HG03103 (cell line): ENCODE data around the gene PMIS2.

Experiments
- ATAC-seq: cut with Tn5 transposase; IDR thresholded peaks from one replicate; pipeline ENCODE4 v1.9.1; 2021; ENCODE audit warnings: low read depth; ENCODE audit not compliant: unreplicated experiment

The PMIS2 gene

DNA sequence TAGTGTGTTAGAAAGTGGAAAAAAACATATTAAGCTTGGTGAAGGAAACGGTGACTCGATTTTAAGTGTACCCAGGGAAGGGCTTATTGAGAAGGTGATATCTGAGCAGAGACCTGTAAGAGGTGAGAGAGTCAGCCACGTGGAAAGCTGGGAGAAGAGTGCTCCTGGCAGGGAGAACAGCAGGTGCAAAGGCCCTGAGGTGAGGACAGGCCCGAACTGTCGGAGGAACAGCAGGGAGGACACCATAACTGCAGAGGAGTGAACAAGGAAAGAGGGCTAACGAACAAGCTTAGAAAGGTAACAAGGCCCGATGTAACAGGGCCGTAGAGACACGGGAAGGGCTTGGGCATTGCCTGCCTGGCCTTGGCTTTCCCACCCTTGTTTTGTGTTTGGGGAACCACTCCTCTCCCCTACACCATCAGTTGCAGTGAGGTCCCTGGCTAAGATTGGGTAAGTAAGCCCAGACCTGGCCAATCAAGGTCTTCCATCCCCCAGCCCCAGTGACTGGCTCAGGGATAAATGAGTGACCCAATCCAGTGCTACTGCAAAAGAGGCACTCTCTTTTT is 29.9 kb upstream of the PMIS2 start:
- no peak for ATAC-seq

DNA sequence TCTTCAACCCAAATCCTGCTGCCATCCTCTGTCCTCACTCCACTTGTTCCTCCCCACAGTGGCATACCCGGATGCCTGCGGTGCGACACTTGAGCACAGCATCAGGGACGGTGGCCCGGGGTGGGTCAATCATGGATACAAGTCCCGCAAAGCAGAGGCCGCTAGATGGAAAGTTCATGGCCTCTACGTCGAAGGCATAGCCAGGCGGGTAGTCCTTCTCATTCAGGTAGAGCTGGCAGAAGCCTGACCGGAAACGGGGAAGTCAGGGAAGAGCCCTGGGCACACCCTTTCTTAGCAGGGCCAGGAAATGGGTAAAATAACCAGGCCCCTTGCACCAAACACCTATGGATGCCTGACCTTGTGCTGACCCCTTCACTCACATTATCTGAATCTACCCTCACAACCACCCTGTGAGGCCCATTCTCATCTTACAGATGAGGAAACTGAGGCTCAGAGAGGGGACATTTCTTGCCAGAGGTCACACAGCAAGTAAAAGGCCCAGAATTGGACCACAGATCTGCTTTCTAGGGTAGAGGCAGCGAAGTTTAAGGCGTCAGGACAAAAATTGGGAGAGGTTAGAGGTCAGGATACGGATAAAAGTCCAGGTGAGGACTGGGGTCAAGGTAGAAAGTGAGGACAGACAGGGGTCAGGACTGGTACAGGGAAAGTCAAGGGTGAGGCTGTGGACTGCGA is 29.0 kb upstream of the PMIS2 start:
- ATAC-seq = no peak

DNA sequence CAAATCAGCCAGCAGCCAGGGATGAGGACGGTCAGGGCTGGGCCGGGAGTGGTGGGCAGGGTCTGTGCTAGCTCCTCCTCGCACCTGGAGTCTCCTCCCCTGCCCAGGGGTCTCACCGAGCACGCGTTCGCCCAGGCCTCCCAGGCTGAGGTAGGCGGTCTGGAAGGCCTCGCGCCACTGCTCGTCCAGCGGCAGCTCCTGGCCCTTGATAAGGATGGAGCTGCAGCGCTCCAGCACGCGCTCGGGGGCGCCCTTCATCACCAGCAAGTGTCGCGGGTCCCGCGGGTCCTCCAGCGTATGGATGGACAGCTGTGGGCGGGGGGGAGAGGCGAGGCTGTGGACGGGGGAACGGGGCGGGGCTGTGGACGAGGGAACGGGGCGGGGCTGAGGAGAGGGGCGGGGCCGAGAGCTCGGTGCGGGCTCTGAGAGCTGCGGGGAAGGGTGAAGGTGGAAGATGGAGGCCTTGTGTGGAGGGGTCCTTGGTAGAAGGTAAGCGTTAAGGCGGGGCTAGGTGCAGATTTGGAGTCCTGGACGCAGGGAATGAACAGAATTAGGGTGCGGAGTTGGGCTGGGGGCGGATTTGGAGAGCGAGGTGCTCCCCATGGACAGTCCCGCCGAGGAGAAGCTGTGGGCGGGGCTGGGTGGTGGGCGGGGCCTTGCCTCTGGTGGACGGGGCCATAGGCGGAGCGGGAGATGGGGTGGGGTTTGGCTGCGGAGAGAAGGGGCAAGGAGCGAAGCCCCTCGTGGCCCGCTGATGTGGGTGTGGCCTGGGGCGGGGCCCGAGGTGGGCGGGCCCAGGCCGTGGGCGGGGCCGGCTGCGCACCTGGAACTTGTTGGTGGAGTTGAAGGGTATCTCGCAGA is 28.2 kb upstream of the PMIS2 start:
- no peak for ATAC-seq

DNA sequence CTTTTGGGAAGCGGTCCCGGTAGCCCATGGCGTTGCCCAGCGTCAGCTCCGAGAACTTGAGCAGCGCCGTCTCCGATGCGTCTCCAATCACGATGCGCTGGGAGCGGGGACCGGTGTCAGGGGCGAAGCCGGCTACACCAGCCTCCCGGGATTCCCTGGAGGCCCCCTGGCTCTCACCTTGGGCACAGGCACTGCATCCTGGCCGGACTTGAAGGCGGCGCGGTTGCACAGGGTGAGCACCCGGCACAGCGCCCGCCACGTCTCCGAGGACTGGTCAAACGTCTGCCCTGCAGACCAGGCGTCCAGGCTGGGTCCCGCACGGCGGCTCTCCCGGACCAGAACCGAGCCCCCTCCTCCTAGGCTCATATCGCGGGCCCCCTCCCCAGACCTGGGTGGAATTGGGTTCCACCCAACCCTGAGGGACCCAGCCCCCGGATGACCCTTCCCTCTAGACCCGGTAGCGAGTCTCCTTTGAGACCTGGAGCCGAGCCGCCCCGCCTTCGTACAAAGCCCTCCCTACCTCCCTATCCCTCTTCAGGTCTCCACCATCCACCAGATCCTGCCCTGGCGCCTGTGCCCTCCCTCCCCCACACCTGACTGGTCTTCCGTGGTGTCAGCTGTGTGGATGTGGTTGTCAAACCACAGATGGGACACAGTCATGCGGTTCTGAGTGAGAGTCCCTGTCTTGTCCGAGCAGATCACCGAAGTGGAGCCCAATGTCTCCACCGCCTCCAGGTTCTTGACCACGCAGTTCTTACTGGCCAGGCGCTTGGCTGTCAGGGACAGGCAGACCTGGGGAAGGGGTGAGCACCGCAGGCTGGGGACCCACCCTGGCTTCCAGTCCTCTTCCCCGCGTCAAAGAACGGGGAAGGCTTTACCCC is 27.3 kb upstream of the PMIS2 start:
- no peak for ATAC-seq

DNA sequence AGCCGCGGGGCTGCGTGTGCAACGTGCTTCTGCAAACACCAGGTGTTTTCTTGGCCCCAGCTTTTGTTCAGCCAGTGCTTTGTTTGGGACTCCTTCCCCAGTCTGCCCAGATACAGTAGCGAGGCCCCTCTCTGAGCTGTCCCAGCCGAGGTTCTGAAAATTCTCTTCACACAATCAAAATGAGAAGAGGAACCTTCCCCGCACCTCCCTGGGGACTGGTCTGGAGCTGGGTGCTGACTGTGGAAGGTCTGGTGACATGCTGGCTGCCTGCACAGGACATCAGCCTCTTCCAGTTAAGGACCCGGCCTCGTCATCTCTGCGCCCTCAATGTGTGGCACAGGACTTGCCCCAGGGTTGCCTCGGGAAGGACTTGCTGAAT is 26.7 kb upstream of the PMIS2 start:
- ATAC-seq = no peak

DNA sequence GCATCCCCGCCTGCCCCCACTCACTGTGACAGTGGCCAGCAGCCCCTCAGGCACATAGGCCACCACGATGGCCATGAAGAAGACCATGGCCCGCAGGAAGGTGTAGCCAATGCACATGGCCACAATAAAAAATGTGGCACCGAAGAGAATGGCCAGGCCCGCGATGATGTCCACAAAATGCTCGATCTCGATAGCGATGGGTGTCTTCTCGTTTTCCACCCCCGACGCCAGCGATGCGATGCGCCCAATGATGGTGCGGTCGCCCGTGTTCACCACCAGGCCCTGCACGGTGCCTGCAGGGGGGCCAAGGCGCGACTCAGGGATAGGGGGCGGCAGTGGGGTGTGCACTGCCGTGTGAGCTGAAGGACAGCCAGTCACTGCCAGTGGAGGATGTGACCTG is 26.2 kb upstream of the PMIS2 start:
- no peak for ATAC-seq

DNA sequence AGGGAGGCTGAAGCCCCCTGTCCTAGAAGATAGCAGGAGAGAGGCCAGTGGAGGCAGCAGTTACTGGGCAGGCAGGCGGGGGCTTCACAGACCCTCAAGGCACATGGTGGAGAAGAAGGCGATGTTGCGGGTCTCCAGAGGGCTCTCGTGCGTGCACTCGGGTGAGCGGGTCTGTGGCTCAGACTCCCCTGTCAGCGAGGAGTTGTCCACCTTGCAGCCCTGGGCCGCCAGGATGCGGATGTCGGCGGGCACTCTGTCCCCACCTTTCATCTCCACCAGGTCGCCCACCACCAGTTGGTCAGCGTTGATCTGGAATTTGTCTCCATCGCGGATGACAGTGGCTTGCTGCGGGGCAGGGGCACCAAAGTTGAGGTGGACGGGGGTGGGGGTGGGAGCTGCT is 25.7 kb upstream of the PMIS2 start:
- no peak for ATAC-seq

DNA sequence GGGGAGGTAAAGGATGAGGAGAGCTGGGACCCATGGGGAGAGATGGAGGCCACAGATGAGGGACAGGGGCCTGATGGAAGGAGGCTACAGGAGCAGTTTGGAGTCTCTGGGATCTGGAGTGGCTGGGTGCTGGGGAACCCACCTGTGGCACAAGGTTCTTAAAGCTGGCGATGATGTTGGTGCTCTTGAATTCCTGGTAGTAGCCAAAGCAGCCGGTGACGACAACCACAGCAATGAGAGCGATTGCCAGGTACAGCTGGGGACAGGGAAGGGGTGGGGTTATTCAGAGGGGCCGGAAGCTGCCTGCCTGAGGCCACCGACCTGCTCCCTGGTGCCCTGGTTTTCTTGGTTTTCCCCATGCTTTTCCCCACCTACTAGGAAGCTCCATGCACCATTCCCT is 25.3 kb upstream of the PMIS2 start:
- no peak for ATAC-seq

DNA sequence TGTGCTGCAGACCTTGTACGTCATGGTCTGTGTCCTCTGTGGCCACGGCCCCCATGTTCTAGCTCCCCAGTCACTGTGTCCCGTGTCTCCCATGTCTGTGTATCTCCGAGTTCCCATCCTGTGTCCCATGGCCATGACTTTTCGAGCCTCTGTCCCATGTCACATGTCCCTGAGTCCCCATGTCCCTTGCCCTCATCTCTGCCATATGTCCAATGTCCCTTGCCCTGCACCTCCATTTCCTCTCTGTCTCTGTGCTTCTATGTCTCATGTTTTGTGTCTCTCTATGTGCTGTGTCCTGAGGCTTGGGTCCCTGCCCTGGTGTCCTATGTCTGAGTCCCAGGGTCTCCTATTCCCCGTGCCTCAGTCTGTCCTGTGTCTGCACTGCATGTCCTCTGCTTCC is 24.5 kb upstream of the PMIS2 start:
- no peak for ATAC-seq

DNA sequence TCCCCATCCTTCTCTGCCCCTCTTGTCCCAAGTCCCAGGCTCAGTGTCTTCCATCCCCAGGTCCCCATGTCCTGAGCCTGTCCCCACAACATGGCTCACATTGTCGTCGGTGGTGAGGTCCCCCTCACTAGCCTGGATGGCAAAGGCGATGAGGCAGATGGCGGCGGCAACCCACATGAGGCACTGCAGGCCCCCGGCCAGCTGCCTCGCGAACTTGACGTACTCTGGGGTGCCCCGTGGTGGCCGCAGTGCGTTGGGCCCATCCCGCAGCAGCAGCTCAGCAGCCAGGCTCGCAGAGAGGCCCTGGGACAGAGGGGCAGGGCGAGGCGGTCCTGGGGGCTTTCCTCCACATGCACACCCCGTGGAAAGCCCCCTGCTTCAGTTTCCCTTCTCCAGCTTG is 23.6 kb upstream of the PMIS2 start:
- ATAC-seq = no peak

DNA sequence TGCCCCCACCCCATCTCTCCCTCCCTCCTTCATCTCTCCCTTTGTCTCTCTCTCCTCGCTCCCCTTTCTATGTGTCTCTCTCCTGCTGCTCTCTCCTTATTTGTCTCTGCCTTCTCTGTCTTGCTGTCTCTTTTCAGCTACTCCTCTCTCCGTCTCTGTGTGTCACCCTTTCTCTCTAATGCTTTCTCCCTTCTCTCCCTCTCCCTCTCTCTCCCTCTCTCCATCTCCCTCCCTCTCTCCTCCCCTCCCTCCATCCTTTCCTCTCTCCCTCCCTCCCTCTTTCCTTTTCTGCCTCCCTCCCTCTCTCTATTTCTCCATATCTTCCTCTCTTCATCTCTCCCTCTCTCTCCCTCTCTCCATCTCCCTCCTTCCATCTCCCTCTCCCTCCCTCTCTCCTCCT is 23.2 kb upstream of the PMIS2 start:
- no peak for ATAC-seq

DNA sequence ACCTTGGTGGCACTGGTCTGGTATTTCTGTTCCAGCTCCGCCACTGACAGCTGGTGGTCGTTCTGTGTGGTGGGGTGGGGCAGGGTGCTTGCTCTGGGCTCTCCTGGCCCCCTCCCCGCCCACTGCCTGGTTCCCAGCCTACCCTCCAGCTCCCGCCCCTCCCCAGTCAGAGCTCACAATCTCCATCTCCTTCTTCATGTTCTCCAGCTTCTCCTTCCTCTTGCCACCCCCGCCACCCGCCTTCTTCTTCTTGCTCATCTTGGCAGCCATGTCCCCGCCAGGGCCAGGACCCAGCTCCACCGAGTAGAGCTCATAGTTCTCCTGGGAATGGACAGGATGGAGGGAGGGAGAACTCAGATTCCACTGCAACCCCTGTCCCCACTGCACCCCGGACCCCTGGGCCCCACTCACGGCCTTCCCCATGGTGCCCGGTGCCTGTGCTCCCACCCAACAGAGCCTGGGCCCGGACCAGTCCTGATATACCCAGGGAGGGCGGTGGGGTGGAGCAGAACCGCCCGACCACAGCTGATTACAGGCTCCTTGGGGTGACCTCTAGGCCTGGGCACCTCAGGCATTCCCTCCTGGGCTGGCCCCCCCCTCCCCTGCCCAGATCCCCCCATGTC is 22.7 kb upstream of the PMIS2 start, which contains the start of gene ATP4A:
TSS of gene ATP4A (minus strand) at position 452 of the 623 bp plus-strand sequence. CDS start at position 423, 29 bp downstream.
- ATAC-seq = no peak

DNA sequence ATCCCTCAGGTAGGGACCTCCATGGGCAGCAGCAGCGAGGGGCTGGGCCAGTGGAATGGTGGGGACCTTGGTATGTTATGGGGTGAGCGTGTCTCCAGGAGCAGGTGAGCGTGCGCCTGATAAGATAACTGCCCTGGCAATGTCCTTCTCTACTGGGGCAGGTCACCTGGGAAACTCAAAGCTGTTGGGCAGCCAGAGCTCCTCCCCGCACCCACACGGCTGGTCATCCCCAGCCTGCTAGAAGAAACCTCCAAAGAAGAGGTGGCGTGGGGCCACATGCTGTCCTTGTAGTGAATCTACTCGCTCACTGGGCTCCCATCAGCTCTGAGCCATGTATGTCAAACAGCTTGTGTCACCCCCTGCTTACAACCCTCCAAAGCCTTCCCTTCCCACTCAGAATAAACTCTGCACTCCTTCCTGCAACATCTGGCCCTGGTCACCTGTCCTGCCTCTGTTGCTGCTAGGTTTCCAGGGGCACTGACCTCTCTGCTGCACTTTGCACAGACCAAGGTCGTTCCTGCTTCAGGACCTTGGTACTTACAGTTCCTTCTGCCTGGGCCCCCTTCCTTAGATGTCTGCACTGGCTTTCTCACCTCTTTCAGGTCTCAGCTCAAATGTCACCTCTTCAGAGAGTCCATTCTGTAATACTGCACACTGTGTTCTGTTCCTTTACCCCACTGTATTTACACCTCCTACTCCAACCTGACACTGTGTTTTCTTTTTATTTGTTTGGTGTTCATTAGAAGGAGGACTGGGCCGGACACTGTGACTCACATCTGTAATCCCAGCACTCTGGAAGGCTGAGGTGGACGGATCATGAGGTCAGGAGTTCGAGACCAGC is 20.7 kb upstream of the PMIS2 start:
- no peak for ATAC-seq

DNA sequence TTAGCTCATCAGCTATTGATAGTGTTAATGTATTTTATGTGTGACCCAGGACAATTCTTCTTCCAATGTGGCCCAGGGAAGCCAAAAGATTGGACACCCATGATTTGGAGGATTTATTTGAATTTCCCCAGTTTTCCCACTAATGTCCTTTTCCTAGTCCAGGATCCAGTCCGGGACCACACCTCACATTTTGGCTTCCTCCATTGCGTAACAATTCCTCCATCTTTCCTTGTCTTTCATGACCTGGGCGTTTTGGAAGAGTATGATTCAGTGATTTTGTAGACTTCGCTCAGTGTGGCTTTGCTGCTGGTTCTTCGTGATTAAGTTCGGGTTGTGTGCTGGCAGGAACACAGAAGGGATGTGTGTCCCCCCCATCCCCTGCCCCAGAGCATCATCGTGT is 19.2 kb upstream of the PMIS2 start:
- no peak for ATAC-seq

DNA sequence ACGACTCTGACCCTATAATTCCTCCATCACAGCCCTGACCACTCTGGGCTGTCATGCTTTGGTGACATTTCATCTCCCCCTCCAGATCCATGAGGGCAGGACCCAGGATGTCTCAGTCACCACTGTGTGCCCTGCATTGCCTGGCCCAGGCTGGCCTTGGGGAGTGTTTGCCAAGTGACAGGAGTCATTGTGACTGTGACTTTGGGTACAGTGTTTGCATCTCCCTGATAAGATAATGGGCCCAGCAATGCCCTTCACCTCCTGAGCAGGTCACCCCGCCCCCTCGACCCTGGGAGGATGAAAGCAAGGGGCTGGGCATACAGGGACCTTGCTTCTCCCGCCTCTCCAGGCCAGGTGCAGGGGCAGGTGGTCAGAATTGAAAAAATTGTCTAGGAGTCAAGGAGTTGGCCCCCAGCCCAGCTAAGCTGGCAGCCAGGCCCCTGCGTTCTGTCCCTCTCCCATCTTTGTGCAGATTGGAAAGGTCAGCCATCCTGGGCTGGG is 16.6 kb upstream of the PMIS2 start:
- ATAC-seq = no peak

DNA sequence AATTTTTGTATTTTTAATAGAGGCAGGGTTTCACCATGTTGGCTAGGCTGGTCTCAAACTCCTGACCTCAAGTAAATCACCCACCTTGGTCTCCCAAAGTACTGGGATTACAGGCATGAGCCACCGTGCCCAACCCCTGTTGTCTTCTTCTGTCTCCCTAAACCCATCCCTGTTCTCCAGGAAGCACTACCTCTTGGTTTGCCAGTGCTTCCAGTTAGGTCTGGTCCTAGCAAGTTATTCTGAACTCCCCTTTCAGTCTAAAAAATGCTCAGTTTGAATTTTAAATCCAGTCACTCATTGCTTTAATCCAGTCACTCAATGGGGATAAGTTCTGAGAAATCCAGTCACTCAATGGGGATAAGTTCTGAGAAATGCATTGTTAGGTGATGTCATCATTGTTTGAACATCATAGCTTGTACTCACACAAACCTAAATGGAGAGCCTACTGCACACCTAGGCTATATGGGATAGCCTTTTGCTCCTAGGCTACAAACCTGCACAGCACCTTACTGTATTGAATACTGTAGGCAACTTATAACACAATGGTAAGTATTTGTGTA is 14.5 kb upstream of the PMIS2 start:
- ATAC-seq = no peak

DNA sequence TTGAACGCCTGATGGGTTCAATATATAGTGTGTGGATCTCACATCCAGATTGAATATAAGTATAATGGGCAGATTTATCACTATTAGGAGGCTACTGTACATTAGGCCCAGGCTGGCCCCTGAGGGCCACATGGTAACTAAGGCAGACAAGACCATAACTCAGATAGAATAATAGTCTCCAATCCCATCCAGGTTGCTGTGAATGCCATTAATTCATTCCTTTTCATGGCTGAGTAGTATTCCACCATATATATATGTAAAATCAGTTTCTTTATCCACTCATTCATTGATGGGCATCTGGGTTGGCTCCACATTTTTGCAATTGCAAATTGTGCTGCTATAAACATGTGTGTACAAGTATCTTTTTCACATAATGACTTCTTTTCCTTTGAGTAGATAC is 8.1 kb upstream of the PMIS2 start:
- ATAC-seq = no peak

DNA sequence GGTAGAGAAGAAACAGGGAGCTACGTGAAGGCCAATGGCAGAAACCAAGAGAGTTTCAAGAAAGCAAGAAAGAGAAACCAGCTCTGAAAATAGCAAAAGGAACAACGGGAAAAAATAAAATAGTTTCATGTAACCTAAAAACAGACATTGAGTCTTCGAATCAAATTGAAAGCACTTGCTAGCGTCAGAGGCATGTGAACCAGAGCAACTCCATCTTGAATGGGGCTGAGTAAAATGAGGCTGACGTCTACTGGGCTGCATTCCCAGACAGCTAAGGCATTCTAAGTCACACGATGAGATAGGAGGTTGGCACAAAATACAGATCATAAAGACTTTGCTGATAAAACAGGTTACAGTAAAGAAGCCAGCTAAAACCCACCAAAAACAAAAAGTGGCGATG is 7.3 kb upstream of the PMIS2 start:
- no peak for ATAC-seq

DNA sequence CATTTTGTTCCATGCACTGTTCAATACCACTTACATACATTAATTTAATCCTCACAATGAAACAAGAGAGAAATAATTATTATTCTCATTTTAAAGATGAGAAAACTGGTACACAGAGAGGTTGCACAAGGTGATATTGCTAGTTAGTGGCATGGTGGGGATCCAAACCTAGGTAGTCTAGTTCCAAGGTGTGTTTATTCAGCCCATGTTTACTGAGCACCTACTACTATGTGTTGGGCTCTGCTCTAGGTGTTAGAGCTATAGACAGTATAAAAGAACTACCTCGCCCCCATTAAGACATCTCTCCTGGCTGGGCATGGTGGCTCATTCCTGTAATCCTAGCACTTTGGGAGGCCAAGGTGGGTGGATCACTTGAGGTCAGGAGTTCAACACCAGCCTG is 3.2 kb upstream of the PMIS2 start:
- no peak for ATAC-seq
